G401 (cell line): Measurements from ENCODE around the gene JCHAIN. TPM values are rescaled to one million over a fixed set of nuclear protein-coding genes. Genes with fewer than 3 reads are reported as not detected.
"Not testable (repeated sequence)": the region's sequence is repeated elsewhere in the genome, so short reads cannot be mapped to it uniquely, and the experiment has no call there.

Source experiments
- DNase-seq: peaks from one replicate; pipeline ENCODE4 v3.0.0-alpha.2; 2015; ENCODE audit warnings: low spot score
- in situ Hi-C: cut with HindIII; loops from 2 replicates; pipeline ENCODE4 v1.10.0; 2016; ENCODE audit warnings: low sequenced_read_pairs, mixed read lengths
- total RNA-seq: library from RNA; depleted of rRNA; stranded (reverse); fragments of >200 nt; shearing (Covaris generic); gene quantifications from 2 replicates; pipeline ENCODE4 v1.2.3, GENCODE V29; 2014

The JCHAIN gene
- total RNA-seq, 1 experiment from 2014 or later = not detected

DNA sequence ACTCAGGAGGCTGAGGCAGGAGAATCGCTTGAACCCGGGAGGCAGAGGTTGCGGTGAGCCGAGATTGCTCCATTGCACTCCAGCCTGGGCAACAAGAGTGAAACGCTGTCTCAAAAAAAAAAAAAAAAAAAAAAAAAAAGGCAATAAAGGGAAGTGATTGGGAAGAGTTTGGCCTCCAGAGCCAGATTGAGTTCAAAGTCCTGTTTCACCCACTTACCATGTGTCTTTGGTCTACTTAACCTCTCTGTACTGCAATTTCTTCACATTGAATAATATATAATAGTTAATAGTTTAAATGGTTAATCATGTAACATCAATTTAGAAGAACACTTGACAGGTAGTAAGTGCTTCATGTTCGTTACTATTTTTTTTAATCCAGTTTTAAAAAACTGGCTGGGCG is 28.3 kb upstream of the JCHAIN start:
- in situ Hi-C loops, DNase-seq: not testable (repeated sequence)

DNA sequence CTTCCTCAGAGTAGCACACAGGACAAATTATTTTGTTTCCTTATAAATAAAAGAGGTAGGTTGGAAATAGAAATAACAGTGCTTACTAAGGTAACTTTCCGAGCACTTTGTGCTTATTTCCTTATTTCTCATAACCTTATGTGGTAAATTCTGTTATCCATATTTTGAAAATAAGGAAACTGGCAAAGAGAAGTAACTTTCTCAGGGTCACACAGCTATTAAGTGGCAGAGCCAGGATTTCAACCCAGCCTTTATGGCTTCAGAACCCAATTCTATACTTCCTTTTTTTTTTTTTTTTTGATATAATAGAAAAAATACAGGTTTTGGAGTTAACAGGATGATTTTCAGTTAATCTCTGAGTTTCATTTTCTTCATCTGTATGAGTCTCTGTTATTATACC is 25.4 kb upstream of the JCHAIN start:
- DNase-seq = no peak
- in situ Hi-C loops = no loop called here

DNA sequence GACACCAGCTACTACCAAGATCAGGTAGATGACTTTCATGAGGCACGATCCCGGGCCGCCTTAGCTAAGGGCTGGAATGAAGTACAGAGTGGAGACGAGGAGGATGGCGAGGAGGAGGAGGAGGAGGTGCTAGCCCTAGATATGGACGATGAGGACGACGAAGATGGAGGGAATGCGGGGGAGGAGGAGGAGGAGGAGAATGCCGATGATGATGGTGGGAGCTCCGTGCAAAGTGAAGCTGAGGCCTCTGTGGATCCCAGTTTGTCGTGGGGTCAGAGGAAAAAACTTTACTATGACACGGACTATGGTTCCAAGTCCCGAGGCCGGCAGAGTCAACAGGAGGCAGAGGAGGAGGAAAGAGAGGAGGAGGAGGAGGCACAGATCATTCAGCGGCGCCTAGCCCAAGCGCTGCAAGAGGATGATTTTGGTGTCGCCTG is 22.5 kb upstream of the JCHAIN start:
- in situ Hi-C loops = no loop called here
- no peak for DNase-seq

DNA sequence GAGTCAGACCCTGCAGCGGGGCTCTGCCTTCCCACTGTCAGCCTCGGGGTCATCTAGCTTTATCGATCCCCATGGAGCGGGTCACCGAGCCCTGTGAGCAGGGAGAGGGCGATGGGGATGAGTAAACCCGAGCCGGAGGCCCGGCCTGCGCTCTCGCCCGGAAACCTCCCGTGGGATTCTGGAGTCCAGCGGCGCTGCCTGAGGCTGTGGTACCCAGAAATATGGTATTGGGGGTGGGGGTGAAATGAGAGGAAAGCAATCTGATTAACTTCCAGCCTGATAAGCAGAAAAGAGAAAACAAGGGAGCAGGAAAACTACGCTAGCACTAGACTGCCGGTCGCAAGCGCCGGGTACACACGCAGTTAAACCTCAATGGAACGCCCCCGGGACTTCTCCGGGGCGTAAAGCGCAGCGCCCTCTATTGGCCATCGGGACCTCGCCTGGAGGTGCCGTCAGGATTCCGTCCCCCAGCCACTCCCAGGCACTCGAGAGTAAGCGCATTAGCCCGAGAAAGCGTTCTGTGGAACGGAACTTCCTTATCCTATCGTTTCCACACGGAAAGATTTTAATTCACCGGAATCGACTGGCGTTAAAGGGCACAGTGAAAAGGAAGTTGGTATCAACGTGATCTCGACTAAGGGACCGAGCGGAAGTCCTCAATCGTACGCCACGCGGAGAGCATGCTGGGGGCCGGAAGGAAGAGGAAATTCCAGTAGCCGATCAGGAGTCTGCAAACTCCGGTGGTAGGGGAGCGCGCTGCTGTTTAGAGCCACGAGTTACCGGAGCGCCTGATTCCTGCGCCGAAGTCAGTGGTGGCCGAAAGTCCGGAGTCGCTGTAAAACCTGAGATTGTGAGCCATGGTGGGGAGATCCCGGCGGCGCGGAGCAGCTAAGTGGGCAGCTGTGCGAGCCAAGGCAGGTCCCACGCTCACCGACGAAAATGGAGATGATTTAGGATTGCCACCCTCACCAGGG is 21.8 kb upstream of the JCHAIN start, which contains the start of gene UTP3:
UTP3 (plus strand) TSS at position 712 of the 974 bp plus-strand sequence; CDS start at position 858, 146 bp downstream.
- in situ Hi-C loops = no loop called here

DNA sequence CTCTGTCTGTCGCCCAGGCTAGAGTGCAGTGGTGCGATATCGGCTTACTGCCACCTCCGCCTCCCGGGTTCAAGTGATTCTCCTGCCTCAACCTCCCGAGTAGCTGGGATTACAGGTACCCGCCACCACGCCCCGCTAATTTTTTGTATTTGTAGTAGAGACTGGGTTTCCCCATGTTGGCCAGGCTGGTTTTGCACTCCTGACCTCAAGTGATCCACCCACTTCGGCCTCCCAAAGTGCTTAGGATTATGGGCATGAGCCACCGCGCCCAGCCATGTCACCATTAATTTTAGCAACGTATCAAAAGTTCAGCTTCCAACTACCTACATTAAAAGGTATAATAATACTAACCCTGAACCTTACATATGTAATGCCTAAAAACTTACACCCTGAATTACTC is 21.1 kb upstream of the JCHAIN start:
- in situ Hi-C loops = no loop called here

More for the DNA sequence above, 21.8 kb upstream of the JCHAIN start, which contains the start of gene UTP3:
- peak; percentile 100 for DNase-seq

DNA sequence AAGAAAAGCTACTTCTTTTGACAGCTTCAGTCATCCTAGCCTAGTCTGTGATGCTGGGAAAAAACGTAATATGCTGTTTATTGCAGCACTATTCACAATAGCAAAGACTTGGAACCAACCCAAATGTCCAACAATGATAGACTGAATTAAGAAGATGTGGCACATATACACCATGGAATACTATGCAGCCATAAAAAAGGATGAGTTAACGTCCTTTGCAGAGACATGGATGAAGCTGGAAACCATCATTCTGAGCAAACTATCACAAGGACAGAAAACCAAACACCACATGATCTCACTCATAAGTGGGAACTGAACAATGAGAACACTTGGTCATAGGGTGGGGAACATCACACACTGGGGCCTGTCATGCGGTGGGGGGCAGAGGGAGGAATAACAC is 15.8 kb upstream of the JCHAIN start:
- DNase-seq, in situ Hi-C loops: not testable (repeated sequence)

More for the DNA sequence above, 21.1 kb upstream of the JCHAIN start:
- no peak for DNase-seq

DNA sequence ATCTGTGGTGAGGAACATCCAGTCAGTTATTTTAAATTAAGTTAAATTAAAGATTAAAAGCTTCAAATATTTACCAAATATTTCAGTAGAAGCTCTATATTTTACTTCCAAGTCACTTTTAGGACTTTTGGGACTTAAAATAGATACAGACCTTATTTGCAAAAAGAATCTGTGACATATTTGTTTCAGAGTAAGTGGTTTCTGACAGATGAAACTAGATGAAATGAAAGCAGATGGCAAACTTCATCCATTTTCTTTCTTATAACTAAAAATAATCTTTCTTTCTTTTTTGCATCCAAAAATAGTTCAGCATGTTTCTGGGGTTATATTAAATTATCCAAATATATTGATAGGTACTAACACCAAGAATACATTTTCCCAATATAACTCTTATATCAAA is 15.4 kb upstream of the JCHAIN start:
- in situ Hi-C loops = no loop called here
- no peak for DNase-seq

DNA sequence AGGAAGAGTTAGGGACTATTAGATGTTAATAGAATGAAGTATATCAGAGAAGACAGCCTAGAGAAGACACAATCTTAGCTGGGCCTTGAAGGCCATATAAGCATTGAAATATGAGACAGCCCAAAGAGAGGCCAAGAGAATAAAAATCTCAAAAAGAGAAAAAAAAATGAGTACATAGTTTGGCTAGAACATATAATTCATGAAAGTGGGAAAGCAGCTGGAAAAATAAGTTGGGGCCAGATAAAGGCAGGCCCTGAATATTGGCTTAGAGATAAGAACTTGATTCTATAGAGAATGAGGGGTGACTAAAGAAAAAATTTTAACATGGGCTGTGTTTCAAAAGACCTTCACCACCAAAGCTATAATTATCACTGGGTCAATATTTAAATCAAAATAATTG is 14.6 kb upstream of the JCHAIN start:
- DNase-seq = no peak
- in situ Hi-C loops = no loop called here

DNA sequence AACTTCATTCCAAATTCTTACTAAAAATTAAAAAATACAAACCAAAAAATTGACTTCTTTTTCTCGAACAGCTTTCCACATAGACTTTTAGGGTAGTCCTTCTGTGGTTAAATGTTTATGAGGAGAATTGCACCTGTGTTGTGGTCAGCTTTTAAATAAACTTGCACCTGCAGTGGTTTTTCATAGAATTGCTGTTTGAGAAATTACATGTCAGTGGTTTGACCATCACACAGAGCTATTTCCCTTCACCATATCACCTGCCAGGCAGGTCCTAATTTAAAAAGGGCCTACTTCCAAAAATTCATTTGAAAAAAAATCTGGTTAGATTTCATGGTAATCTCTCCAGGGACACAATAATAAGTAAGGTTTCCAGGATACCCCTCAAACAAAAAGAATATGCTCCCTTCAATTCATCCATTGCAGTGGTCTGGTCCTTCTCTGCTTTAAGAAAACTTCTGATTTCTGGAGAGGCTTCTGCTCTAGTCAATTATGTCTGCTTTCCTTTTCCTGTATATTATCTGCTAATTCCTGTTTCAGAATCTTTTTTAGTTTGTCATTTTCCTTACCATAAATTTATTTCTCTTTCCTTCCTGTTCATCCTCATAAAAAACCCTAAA is 12.2 kb upstream of the JCHAIN start:
- in situ Hi-C loops = no loop called here
- no peak for DNase-seq

DNA sequence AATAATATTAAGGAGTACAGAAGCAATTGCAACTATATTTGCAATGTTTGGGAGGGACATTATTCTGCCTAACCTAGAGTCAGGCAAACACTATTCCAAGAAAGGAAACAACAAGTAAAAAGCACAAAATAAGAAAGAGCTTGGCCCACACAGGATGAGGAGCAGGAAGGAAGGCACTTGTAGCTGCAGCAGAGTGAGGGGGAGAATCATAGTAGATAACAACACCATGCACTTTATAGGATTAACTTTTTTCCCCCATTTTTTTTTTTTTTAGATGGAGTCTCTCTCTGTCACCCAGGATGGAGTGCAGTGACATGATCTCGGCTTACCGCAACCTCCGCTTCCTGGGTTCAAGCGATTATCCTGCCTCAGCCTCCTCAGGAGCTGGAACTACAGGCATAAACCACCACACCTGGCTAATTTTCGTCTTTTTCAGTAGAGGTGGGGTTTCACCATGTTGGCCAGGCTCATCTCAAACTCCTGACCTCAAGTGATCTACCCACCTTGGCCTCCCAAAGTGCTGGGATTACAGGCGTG is 10.3 kb upstream of the JCHAIN start:
- in situ Hi-C loops = no loop called here
- DNase-seq = no peak

DNA sequence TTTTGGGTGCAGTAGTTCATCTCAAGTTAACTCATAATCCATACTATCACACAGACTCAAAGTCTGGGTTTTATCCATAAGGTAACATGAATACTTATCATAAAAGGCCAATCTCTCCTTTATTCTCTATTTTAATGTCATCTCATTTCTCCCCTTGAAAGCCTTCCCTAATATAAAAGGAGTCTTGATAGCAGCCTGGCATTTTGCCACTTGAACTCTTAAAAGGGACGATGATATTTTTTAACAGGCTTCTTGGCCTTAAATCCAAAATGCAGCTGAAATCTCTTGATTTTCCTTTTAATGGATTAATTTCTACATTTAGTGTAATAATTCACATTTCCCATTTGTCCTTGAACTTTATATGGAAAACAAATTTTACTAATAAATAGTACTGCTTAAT is 8.4 kb upstream of the JCHAIN start:
- in situ Hi-C loops = no loop called here
- DNase-seq = no peak

DNA sequence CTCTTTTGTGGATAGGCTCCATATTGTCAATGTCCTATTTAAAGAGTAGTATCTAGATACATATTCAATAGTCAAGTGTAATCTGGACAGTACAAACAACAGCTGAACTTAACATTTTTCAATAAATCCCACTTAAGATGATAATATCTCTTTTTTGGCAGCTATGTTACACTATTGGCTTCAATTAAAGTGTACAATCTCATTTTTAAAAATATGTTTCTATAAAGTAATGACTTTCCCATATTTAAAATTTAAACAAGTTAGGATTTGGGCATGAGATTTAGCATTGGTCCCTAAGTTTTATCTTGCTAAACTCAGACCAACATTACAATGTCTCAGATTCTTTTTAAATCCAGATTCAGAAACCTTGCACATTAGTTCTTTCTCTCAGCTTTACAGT is 7.9 kb upstream of the JCHAIN start:
- in situ Hi-C loops = no loop called here
- DNase-seq = no peak

DNA sequence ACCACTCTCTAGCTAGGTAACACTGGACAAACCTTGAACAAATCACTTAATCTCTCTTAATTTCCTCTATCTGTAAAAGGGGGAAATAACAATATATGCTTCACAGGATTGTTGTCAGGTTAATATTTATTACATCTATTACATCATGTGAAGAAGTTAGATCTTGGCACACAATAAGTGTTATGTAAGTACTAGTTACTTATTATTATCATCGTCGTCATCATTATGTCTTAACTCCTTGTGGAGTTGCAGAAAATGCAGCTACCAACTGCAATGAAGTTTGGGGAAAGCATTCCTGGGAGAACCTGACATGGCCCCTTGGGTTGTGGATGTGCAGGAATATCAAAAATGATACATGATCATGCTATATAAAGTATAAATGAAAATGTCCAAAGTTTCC is 4.8 kb upstream of the JCHAIN start:
- no peak for DNase-seq
- in situ Hi-C loops = no loop called here

DNA sequence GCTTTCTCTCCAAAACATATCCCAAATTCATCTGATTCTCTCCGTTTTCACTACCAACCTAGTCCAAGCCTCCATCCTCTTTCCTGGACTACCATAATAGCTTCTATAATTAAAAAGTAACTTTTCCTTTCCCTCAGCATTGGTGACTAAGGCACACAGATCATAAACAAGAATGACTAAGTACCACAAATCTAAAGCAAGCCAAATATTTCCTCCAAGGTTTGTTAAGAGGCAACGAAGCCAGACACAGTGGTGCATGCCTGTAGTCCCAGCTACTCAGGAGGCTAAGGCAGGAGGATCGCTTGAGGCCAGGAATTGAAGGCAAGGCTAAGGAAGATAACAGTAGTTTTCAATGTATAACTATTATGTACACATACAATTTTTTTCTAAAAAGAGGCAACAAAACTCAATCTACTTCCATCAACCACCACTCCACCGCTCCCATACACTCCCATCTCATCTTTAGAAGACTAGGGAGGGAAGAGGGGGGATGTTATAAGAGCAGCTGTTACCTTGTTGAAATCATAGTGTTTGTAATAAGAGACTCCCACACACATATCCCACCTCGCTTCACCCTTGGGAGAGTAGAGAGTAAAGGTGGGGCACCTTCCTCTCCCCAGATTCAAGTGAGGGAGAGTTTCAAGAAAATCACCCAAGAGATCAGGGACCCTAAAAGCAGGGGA is 4.2 kb upstream of the JCHAIN start:
- DNase-seq = no peak
- in situ Hi-C loops = no loop called here

DNA sequence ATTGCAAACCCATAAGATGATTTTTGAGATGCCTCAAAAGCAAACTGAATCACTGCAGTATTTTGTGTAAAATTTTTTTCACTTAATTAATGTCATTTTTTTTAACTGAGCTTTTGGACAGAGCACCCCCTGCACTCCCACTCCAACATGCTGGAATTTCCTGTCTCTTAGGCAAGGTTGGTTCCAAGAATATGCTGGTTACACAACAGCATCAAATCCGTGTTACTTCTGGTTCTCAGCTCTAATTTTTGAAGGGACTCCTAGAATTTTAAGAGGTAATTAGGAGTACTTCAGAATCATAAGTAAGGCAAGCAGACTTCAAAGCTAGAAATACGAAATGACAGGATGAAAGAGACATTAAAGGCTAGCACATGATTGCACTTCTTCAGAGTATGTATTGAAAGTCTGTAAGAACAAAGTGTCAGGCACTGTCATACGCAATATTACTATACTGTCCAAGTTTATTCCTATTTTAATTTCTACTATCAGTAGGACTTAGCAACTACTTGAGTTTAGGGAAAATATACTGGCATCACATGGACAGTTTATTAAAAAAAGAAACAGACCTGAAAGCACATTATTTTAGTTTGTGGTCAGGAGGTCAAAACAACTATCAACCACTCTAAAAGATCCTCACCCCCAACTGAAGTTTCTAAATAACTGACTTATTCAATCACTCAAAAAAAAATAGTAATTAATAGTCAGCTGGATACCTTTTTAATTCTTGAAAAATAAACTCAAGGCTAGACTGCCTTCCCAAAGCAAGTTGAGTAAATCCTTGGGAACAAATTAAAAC is 1.6 kb upstream of the JCHAIN start:
- in situ Hi-C loops = no loop called here
- DNase-seq = no peak

DNA sequence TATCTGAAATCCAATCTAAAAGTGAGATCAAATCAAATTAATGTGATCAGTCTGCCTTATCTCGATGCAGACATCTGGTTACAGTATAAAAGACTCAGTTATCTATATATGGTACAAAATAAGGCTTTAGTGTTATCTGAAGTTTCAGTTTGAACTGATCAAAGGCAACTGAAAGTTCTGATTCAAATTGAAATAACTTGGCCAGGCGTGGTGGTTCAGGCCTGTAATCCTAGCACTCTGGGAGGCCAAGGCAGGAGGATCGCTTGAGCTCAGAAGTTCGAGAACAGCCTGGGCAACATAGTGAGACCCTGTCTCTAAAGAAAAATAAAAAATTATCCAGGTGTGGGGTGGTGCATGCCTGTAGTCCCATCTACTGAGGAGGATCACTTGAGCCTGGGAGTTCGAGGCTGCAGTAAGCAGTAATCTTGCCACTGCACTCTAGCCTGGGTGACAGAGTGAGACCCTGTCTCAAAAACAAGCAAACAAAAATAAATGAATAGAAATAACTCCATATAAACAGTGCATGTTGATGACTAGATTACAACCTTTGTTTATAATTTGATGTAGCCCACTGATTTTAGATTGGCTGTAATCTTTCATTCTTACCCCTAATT is 4.9 kb downstream of the JCHAIN start:
- DNase-seq, in situ Hi-C loops: not testable (repeated sequence)

DNA sequence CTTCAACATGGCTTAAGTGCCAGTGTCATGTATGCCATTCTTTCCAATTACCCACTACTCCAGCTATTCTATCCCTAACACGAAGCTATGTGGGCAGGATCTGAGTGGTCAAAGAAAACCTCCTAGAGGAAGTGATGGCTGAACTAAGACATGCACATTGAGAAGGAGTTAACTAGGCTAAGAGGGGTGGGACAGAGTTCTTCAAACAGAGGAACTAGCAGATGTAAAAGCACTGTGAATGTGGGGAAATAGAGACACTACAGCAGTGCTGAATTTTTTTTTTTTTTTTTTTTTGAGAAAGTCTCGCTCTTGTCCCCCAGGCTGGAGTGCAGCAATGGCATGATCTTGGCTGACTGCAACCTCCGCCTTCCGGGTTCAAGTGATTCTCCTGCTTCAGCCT is 6.2 kb downstream of the JCHAIN start:
- in situ Hi-C loops = no loop called here
- no peak for DNase-seq

DNA sequence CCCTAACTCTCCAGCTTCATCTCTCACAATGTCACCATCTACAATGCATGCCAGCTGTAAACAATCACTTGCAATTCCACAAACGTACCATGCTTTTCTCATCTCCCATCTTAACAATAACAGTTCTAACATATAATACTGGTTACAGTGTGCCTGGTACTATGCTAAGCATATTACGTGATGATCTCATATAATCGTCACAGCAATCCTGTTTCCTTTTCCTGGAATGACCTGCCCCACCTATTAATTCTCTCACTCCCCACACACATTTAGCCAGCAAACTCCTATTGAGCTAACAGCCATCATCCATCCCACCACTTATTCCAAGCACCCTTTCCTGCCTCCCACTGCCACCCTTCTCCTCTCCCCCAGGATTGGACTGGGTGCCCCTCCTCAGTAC is 7.9 kb downstream of the JCHAIN start:
- in situ Hi-C loops = no loop called here
- DNase-seq = no peak
